Bronchial epithelial cell (primary cell): ENCODE results near the gene KRTAP10-7. TPM values are rescaled to one million over a fixed set of nuclear protein-coding genes. Genes with fewer than 3 reads are reported as not detected.
"Not testable (repeated sequence)": the region's sequence is repeated elsewhere in the genome, so short reads cannot be mapped to it uniquely, and the experiment has no call there.

Experiments
- DNase-seq: peaks from one replicate; pipeline ENCODE4 v3.0.0-alpha.2; 2010; ENCODE audit warnings: low read depth
- FAIRE-seq: peaks from 2 replicates; lab custom pipeline; 2011; peaks lifted over from hg19 to GRCh38; lab: Jason Lieb, UNC
- H3K27me3 ChIP-seq: 2 replicates; pipeline ENCODE4 v1.5.1; 2011; ENCODE audit warnings: low read length; ENCODE audit not compliant: control insufficient read depth, insufficient read depth
- H3K36me3 ChIP-seq: 2 replicates; pipeline ENCODE4 v1.5.1; 2011; ENCODE audit warnings: low read length; ENCODE audit not compliant: control insufficient read depth, insufficient read depth
- H3K4me3 ChIP-seq: 2 replicates; pipeline ENCODE4 v1.5.1; 2011; ENCODE audit warnings: mild to moderate bottlenecking, low read depth, low read length, control low read depth
- total RNA-seq: library from RNA; depleted of rRNA; stranded (reverse); fragments of >200 nt; gene quantifications from 2 replicates; pipeline ENCODE4 v1.2.1, GENCODE V29; 2014
- TF ChIP-seq, protein P1 (sequence below): IDR thresholded peaks from 2 replicates; pipeline ENCODE4 v1.5.1; 2011; ENCODE audit warnings: mild to moderate bottlenecking, moderate library complexity, low read length, control low read depth, inconsistent platforms; ENCODE audit not compliant: insufficient read depth, severe bottlenecking

Gene KRTAP10-7
- total RNA-seq, 1 donor from 2014 or later: not detected

DNA sequence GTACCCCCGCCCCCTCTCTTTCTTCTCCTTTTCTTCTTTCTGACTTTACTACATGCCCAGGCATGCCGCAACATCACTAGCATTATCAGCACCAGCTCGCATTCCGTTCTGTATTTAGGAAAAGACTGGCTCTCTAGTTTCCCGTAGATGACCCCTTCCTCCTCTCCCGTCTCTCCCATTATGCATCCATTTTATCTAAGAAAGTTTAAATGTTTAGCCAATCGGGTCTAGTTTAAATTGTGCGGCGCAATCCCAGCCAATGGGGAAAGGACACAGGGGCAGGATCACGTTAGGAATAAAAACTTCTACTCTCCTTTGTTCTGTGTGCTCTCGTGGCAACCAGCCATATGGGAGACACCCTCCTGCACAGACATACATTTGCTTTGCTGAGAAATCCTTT is 2.3 kb upstream of the KRTAP10-7 start:
- TF ChIP-seq, protein P1, sequence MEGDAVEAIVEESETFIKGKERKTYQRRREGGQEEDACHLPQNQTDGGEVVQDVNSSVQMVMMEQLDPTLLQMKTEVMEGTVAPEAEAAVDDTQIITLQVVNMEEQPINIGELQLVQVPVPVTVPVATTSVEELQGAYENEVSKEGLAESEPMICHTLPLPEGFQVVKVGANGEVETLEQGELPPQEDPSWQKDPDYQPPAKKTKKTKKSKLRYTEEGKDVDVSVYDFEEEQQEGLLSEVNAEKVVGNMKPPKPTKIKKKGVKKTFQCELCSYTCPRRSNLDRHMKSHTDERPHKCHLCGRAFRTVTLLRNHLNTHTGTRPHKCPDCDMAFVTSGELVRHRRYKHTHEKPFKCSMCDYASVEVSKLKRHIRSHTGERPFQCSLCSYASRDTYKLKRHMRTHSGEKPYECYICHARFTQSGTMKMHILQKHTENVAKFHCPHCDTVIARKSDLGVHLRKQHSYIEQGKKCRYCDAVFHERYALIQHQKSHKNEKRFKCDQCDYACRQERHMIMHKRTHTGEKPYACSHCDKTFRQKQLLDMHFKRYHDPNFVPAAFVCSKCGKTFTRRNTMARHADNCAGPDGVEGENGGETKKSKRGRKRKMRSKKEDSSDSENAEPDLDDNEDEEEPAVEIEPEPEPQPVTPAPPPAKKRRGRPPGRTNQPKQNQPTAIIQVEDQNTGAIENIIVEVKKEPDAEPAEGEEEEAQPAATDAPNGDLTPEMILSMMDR: no peak
- Histone ChIP-seq H3K27me3 (no peaks in the 10 kb centered on the region), H3K4me3 (no peak overlapping the region), H3K36me3 (no peaks in the 10 kb centered on the region)
- FAIRE-seq: no peak
- DNase-seq: no peak

DNA sequence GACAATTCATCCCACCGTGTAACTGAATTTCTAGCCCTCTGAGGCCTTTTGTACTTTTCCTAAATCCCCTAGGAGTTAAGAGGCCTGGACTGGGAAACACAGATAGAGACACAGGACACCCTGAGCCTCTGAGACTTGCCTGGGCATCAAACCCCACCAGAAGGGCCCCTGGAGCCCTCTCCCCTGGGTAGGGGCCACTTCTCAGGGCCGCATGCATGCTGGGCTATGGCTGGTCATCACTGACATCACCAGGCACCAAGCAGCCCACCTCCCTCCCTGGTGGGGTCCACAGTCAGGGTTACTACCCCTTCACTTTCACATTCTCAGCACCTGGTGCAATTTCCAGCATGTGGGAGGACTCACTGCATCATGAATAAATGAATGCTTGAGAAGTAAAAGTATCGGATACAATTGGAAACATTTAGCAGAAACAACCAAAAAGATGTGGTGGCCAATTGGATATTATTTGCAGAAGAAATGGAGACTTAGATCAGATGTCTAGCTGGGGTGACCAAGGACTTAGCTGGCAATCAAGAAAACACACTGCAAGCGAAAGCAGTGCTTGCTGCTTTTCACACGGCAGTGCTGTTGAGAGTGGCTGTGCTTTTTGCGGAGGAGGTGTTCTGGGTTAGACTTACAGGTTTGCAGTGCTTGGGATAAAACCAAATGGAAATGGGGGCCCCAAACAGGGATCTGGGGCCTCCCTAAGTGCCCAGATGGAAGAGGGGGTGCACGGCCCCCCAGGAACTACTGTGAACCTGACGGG is 950 bp upstream of the KRTAP10-7 start:
- H3K27me3 ChIP-seq: no peaks in the 10 kb centered on the region
- no peak for FAIRE-seq

DNA sequence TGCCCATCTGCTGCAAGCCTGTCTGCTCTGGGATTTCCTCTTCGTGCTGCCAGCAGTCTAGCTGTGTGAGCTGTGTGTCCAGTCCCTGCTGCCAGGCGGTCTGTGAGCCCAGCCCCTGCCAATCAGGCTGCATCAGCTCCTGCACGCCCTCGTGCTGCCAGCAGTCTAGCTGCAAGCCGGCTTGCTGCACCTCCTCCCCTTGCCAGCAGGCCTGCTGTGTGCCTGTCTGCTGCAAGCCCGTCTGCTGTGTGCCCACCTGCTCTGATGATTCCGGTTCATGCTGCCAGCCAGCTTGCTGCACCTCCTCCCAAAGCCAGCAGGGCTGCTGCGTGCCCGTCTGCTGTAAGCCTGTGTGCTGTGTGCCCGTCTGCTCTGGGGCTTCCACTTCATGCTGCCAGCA is 694 bp downstream of the KRTAP10-7 start:
- not testable (repeated sequence) for H3K36me3 ChIP-seq, FAIRE-seq, DNase-seq, H3K27me3 ChIP-seq, H3K4me3 ChIP-seq

More for the DNA sequence above, 950 bp upstream of the KRTAP10-7 start:
- DNase-seq: no peak
- Histone ChIP-seq H3K36me3 (no peaks in the 10 kb centered on the region), H3K4me3 (no peak overlapping the region)
- TF ChIP-seq, protein P1: no peak

DNA sequence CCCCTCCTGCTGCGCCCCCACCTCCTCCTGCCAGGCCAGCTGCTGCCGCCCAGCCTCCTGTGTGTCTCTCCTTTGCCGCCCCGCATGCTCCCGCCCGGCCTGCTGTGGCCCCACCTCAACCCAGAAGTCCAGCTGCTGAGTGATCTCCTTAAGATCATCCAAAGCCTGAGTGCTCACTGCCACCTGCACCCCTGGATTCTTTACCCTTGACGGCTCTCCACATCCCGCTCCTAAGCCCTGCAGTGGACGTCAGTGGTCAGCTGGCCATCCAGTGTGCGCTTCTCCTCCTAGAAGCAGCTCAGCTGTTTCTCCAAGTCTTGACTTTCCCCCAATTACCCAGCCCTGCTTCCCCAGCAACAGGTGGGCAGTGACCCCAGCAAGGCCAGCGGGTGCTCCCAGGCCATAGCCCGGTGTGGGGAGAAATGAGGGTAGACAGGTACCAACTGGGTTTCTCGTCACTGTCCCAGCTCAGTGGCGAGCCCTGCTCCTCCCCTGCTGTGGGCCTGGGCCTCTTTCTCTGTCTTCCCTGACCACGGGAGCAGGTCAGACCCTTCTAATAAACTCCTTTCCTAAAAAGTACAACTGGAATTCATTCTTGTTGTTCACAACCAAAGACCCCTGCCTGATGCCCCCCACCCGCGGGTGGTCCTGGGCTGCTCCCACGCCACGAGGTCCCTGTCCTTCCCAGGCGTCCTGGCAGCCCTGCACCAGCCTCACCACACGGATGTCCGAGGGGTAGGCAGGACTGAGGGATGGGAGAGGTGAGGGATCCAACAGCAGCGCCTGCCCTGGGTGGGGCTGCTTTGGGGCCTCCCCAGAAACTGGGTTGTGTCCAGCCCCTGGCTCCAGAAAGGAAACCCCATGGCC is 1.4 kb downstream of the KRTAP10-7 start:
- Histone ChIP-seq H3K36me3 (no peaks in the 10 kb centered on the region), H3K27me3 (no peaks in the 10 kb centered on the region), H3K4me3 (no peak overlapping the region)
- TF ChIP-seq, protein P1: no peak
- DNase-seq (no peak), FAIRE-seq (no peak)

DNA sequence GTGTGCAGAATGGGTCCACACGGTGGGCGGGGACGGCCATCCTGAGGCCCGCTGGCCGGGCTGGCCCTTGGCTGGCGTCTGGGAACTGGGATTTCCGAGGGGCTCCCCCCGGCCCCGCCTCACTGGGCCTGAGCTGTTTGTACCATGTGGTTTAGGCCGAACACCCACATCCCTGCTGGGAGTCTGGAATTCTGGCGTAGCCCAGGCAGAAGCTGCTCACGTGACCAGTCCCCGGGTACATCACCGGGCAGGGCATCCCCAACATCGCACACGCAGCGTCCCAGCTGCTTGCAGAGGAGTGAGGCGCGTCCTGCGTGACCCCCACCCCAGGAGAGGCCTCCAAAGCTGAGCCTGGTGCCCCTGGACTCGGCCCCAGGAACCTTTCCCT is 2.1 kb downstream of the KRTAP10-7 start:
- FAIRE-seq (no peak), DNase-seq (no peak)
- TF ChIP-seq, protein P1: no peak
- Histone ChIP-seq H3K36me3 (no peaks in the 10 kb centered on the region), H3K4me3 (no peak overlapping the region), H3K27me3 (no peaks in the 10 kb centered on the region)
